GM23338 (cell line): ENCODE measurements around the gene GBF1. TPM values are rescaled to one million over a fixed set of nuclear protein-coding genes. Genes with fewer than 3 reads are reported as not detected.

Experiments
- ATAC-seq: fragments of 200-7000 bp; cut with Tn5 transposase; 3 replicates; pipeline ENCODE4 v1.9.1; 2020
- DNase-seq: peaks from one replicate; pipeline ENCODE4 v3.0.0-alpha.2; 2015; ENCODE audit warnings: low spot score
- H2AFZ ChIP-seq: fragments of 200-600 bp; sonication (generic); 2 replicates; pipeline ENCODE4 v1.8.0; 2016; ENCODE audit warnings: antibody characterized with exemption, mild to moderate bottlenecking, moderate library complexity
- H3F3A ChIP-seq: fragments of 200-600 bp; sonication (generic); replicated peaks from 2 replicates; pipeline ENCODE4 v1.8.0; 2017; ENCODE audit warnings: antibody characterized with exemption, mixed run types, low read depth
- H3K27ac ChIP-seq: fragments of 200-600 bp; sonication (generic); 2 replicates; pipeline ENCODE4 v1.6.1; 2016; ENCODE audit warnings: low read depth
- H3K27me3 ChIP-seq: fragments of 200-600 bp; sonication (generic); 2 replicates; pipeline ENCODE4 v1.8.0; 2016; ENCODE audit warnings: mild to moderate bottlenecking, mixed run types, moderate library complexity; ENCODE audit not compliant: insufficient read depth
- H3K36me3 ChIP-seq: fragments of 200-600 bp; sonication (generic); 2 replicates; pipeline ENCODE4 v1.8.0; 2016; ENCODE audit warnings: mild to moderate bottlenecking; ENCODE audit not compliant: insufficient read depth
- H3K4me1 ChIP-seq: fragments of 200-600 bp; sonication (generic); 2 replicates; pipeline ENCODE4 v1.8.0; 2016; ENCODE audit warnings: mild to moderate bottlenecking, moderate library complexity; ENCODE audit not compliant: insufficient read depth
- H3K4me2 ChIP-seq: fragments of 200-600 bp; sonication (generic); 2 replicates; pipeline ENCODE4 v1.7.1; 2017; ENCODE audit warnings: mixed run types
- H3K4me3 ChIP-seq: fragments of 200-600 bp; sonication (generic); 2 replicates; pipeline ENCODE4 v1.6.1; 2016; ENCODE audit warnings: mixed run types
- H3K79me2 ChIP-seq: fragments of 200-600 bp; sonication (generic); replicated peaks from 2 replicates; pipeline ENCODE4 v1.8.0; 2017; ENCODE audit warnings: mild to moderate bottlenecking; ENCODE audit not compliant: insufficient read depth
- H3K9me2 ChIP-seq: fragments of 200-600 bp; sonication (generic); 2 replicates; pipeline ENCODE4 v1.8.0; 2017; ENCODE audit not compliant: insufficient read depth
- H4K20me1 ChIP-seq: fragments of 200-600 bp; sonication (generic); replicated peaks from 2 replicates; pipeline ENCODE4 v1.8.0; 2017; ENCODE audit warnings: mild to moderate bottlenecking; ENCODE audit not compliant: insufficient read depth
- H3K27ac Mint-ChIP-seq: 2 replicates; pipeline ENCODE4 v1.8.0; 2020; ENCODE audit warnings: inconsistent platforms, mild to moderate bottlenecking, moderate library complexity, mixed read lengths
- H3K27me3 Mint-ChIP-seq: 3 replicates; pipeline ENCODE4 v1.8.0; 2022; ENCODE audit warnings: low read depth, mild to moderate bottlenecking, moderate library complexity, mixed read lengths, inconsistent platforms; ENCODE audit not compliant: insufficient read depth, poor library complexity
- H3K36me3 Mint-ChIP-seq: 3 replicates; pipeline ENCODE4 v1.8.0; 2021; ENCODE audit warnings: low read depth, mild to moderate bottlenecking, inconsistent platforms, moderate library complexity, mixed read lengths
- H3K4me1 Mint-ChIP-seq: 3 replicates; pipeline ENCODE4 v1.8.0; 2020; ENCODE audit warnings: mild to moderate bottlenecking, inconsistent platforms, mixed read lengths
- H3K4me3 Mint-ChIP-seq: 3 replicates; pipeline ENCODE4 v1.8.0; 2021; ENCODE audit warnings: moderate library complexity, mild to moderate bottlenecking, inconsistent platforms, mixed read lengths
- H3K9me3 Mint-ChIP-seq: 3 replicates; pipeline ENCODE4 v1.8.0; 2020; ENCODE audit warnings: moderate library complexity, mild to moderate bottlenecking, inconsistent platforms, mixed read lengths
- CREB1 ChIP-seq: fragments of 250-450 bp; sonication (Bioruptor Pico); IDR thresholded peaks from 2 replicates; pipeline ENCODE4 v1.5.0; 2020; ENCODE audit warnings: low read depth, mild to moderate bottlenecking, moderate library complexity
- CTCF ChIP-seq, 2 experiments: fragments of 200-600 bp in 1 of 2; sonication (generic) in 1 of 2; conservative IDR thresholded peaks; 2 replicates each; pipeline versions ENCODE4 v1.5.1 to v1.6.1; 2016 to 2017; ENCODE audit warnings: antibody characterized with exemption in 2 of 2, low read depth in 2 of 2, mild to moderate bottlenecking in 2 of 2, moderate library complexity in 1 of 2
- EZH2 ChIP-seq: fragments of 200-600 bp; sonication (generic); IDR thresholded peaks from one replicate; pipeline ENCODE4 v1.8.0; 2017; ENCODE audit warnings: antibody characterized with exemption, mild to moderate bottlenecking, low read depth; ENCODE audit not compliant: unreplicated experiment
- EZH2phosphoT487 ChIP-seq: fragments of 200-600 bp; sonication (generic); IDR thresholded peaks from one replicate; pipeline ENCODE4 v1.8.1; 2018; ENCODE audit warnings: antibody characterized with exemption; ENCODE audit not compliant: unreplicated experiment
- JUNB ChIP-seq: IDR thresholded peaks from one replicate; pipeline ENCODE4 v1.6.1; 2016; ENCODE audit warnings: antibody characterized with exemption; ENCODE audit not compliant: unreplicated experiment
- NANOG ChIP-seq: IDR thresholded peaks from 2 replicates; pipeline ENCODE4 v1.6.1; 2016; ENCODE audit warnings: antibody characterized with exemption, borderline replicate concordance
- POLR2AphosphoS5 ChIP-seq: IDR thresholded peaks from 2 replicates; pipeline ENCODE4 v1.6.1; 2016; ENCODE audit warnings: antibody characterized with exemption, low read depth
- STAT1 ChIP-seq: IDR thresholded peaks from one replicate; pipeline ENCODE4 v1.6.1; 2016; ENCODE audit warnings: antibody characterized with exemption; ENCODE audit not compliant: unreplicated experiment
- ZNF114 ChIP-seq: fragments of 250-450 bp; sonication (Bioruptor Pico); IDR thresholded peaks from 2 replicates; pipeline ENCODE4 v1.5.0; 2020; ENCODE audit warnings: mild to moderate bottlenecking, moderate library complexity
- ZNF331 ChIP-seq: fragments of 250-450 bp; sonication (Bioruptor Pico); IDR thresholded peaks from 2 replicates; pipeline ENCODE4 v1.5.0; 2020; ENCODE audit warnings: low read depth, mild to moderate bottlenecking, moderate library complexity
- polyA plus RNA-seq: library from polyadenylated mRNA; unstranded; fragments of >200 nt; fragmentation: Nextera tagmentation; extraction: Ambion mirVana; gene quantifications from 2 replicates; pipeline ENCODE4 v1.2.1, GENCODE V29; 2016
- total RNA-seq: library from RNA; depleted of rRNA; stranded (reverse); fragments of >200 nt; shearing (Covaris generic); gene quantifications from 2 replicates; pipeline ENCODE4 v1.2.3, GENCODE V29; 2014
- TF ChIP-seq, protein P1 (sequence below): IDR thresholded peaks from 2 replicates; pipeline ENCODE4 v1.6.1; 2016; ENCODE audit warnings: antibody characterized with exemption
- TF ChIP-seq, protein P2 (sequence below): IDR thresholded peaks from one replicate; pipeline ENCODE4 v1.6.1; 2018; ENCODE audit warnings: antibody characterized with exemption; ENCODE audit not compliant: unreplicated experiment
- TF ChIP-seq, protein P3 (sequence below): fragments of 250-450 bp; sonication (Bioruptor Pico); IDR thresholded peaks from 2 replicates; pipeline ENCODE4 v1.5.0; 2020; ENCODE audit warnings: mild to moderate bottlenecking, moderate library complexity

Gene GBF1
- total and polyA plus RNA-seq, 2 experiments from 2014 or later = 6.5 to 27.2 TPM

DNA sequence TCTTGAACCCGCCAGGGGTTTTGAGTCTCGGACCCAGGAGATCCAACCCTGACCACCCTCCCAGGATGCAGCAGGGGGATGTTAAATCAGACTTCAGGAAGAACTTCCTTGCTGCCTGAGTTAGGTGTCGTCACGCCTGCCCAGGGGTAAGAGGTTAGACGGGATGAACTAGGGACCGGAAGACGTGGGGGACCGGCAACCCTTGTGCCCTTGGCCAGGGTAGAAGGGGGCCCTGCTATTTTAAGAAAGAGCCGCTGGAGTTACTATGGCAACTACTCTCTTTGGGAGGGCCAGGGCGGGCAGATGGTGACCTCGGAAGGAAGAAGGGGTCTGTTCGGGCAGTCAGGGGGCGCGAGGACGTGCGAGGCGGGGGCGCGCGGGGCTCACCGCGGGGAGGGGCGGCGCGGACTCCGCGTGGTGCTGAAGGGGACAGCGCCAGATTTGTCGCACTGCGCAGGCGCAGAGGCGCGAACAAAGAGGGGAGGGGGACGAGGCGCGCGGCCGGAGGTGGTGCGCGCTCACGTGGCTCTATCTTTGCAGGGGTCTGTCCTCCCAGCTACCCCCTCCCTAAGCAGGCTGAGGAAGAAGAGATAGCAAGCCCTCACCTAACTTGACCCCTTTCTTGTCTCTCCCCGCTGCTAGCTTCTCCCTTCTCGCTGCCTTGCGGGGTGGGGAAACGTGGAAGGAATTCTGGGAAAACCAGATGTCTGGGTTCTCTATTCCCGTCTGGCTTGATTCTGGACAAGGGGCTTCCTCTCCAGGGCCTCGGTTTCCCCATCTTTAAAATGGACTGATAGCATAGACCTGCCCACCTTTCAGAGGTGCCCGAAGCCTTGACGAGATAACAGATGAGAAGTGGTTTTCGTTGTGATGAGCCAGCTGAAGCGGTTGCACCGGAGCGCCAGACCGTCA is 174.2 kb downstream of the GBF1 start:
- peak overlapping the region; percentile 91 for H2AFZ ChIP-seq
- Mint-ChIP-seq H3K36me3 (peaks cover 15% of the 10 kb centered on the region), H3K9me3 (no peaks in the 10 kb centered on the region; the same call in 2 of the 3 replicates), H3K27me3 (peaks cover 41% of the 10 kb centered on the region), H3K27ac (peak overlapping the region; percentile 32; the same call in 1 of the 2 replicates), H3K4me3 (peak overlapping the region; percentile 97), H3K4me1 (peaks cover 19% of the 10 kb centered on the region)
- no peaks in the 10 kb centered on the region for H3K79me2 ChIP-seq
- peak overlapping the region; percentile 82 for H3K4me3 ChIP-seq
- H3K4me1 ChIP-seq = peaks cover 15% of the 10 kb centered on the region
- ATAC-seq (peak; percentile 4), DNase-seq (peak; percentile 85)
- no peaks in the 10 kb centered on the region; the same call in none of the 2 replicates for H4K20me1 ChIP-seq
- peak overlapping the region; percentile 100 for H3K4me2 ChIP-seq
- H3K27ac ChIP-seq = 0 out of 2 replicates have a peak overlapping the region, but pooled peaks have one; percentile 55
- TF ChIP-seq EZH2 (no peak), EZH2phosphoT487 (no peak), CTCF (conservative IDR thresholded peaks at IDR 0.05; ENCODE audit: low read depth in 2 of 2) (no peak), JUNB (no peak), CREB1 (CRISPR knock-in tag) (peak; percentile 51; the same call in 1 of the 2 replicates), STAT1 (no peak), NANOG (no peak), ZNF114 (CRISPR knock-in tag) (no peak), ZNF331 (CRISPR knock-in tag) (no peak), POLR2AphosphoS5 (peak; percentile 46)
- TF ChIP-seq, protein P1, sequence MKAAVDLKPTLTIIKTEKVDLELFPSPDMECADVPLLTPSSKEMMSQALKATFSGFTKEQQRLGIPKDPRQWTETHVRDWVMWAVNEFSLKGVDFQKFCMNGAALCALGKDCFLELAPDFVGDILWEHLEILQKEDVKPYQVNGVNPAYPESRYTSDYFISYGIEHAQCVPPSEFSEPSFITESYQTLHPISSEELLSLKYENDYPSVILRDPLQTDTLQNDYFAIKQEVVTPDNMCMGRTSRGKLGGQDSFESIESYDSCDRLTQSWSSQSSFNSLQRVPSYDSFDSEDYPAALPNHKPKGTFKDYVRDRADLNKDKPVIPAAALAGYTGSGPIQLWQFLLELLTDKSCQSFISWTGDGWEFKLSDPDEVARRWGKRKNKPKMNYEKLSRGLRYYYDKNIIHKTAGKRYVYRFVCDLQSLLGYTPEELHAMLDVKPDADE = peak; percentile 20; the same call in 1 of the 2 replicates
- TF ChIP-seq, protein P2, sequence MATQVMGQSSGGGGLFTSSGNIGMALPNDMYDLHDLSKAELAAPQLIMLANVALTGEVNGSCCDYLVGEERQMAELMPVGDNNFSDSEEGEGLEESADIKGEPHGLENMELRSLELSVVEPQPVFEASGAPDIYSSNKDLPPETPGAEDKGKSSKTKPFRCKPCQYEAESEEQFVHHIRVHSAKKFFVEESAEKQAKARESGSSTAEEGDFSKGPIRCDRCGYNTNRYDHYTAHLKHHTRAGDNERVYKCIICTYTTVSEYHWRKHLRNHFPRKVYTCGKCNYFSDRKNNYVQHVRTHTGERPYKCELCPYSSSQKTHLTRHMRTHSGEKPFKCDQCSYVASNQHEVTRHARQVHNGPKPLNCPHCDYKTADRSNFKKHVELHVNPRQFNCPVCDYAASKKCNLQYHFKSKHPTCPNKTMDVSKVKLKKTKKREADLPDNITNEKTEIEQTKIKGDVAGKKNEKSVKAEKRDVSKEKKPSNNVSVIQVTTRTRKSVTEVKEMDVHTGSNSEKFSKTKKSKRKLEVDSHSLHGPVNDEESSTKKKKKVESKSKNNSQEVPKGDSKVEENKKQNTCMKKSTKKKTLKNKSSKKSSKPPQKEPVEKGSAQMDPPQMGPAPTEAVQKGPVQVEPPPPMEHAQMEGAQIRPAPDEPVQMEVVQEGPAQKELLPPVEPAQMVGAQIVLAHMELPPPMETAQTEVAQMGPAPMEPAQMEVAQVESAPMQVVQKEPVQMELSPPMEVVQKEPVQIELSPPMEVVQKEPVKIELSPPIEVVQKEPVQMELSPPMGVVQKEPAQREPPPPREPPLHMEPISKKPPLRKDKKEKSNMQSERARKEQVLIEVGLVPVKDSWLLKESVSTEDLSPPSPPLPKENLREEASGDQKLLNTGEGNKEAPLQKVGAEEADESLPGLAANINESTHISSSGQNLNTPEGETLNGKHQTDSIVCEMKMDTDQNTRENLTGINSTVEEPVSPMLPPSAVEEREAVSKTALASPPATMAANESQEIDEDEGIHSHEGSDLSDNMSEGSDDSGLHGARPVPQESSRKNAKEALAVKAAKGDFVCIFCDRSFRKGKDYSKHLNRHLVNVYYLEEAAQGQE = peak; percentile 87
- TF ChIP-seq, protein P3, sequence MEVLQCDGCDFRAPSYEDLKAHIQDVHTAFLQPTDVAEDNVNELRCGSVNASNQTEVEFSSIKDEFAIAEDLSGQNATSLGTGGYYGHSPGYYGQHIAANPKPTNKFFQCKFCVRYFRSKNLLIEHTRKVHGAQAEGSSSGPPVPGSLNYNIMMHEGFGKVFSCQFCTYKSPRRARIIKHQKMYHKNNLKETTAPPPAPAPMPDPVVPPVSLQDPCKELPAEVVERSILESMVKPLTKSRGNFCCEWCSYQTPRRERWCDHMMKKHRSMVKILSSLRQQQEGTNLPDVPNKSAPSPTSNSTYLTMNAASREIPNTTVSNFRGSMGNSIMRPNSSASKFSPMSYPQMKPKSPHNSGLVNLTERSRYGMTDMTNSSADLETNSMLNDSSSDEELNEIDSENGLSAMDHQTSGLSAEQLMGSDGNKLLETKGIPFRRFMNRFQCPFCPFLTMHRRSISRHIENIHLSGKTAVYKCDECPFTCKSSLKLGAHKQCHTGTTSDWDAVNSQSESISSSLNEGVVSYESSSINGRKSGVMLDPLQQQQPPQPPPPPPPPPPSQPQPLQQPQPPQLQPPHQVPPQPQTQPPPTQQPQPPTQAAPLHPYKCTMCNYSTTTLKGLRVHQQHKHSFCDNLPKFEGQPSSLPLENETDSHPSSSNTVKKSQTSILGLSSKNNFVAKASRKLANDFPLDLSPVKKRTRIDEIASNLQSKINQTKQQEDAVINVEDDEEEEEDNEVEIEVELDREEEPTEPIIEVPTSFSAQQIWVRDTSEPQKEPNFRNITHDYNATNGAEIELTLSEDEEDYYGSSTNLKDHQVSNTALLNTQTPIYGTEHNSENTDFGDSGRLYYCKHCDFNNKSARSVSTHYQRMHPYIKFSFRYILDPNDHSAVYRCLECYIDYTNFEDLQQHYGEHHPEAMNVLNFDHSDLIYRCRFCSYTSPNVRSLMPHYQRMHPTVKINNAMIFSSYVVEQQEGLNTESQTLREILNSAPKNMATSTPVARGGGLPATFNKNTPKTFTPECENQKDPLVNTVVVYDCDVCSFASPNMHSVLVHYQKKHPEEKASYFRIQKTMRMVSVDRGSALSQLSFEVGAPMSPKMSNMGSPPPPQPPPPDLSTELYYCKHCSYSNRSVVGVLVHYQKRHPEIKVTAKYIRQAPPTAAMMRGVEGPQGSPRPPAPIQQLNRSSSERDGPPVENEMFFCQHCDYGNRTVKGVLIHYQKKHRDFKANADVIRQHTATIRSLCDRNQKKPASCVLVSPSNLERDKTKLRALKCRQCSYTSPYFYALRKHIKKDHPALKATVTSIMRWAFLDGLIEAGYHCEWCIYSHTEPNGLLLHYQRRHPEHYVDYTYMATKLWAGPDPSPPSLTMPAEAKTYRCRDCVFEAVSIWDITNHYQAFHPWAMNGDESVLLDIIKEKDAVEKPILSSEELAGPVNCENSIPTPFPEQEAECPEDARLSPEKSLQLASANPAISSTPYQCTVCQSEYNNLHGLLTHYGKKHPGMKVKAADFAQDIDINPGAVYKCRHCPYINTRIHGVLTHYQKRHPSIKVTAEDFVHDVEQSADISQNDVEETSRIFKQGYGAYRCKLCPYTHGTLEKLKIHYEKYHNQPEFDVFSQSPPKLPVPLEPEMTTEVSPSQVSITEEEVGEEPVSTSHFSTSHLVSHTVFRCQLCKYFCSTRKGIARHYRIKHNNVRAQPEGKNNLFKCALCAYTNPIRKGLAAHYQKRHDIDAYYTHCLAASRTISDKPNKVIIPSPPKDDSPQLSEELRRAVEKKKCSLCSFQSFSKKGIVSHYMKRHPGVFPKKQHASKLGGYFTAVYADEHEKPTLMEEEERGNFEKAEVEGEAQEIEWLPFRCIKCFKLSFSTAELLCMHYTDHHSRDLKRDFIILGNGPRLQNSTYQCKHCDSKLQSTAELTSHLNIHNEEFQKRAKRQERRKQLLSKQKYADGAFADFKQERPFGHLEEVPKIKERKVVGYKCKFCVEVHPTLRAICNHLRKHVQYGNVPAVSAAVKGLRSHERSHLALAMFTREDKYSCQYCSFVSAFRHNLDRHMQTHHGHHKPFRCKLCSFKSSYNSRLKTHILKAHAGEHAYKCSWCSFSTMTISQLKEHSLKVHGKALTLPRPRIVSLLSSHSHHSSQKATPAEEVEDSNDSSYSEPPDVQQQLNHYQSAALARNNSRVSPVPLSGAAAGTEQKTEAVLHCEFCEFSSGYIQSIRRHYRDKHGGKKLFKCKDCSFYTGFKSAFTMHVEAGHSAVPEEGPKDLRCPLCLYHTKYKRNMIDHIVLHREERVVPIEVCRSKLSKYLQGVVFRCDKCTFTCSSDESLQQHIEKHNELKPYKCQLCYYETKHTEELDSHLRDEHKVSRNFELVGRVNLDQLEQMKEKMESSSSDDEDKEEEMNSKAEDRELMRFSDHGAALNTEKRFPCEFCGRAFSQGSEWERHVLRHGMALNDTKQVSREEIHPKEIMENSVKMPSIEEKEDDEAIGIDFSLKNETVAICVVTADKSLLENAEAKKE = no peak
- peaks cover 27% of the 10 kb centered on the region for H3F3A ChIP-seq
- H3K9me2 ChIP-seq = no peaks in the 10 kb centered on the region
- H3K36me3 ChIP-seq = no peaks in the 10 kb centered on the region; the same call in 1 of the 2 replicates
- H3K27me3 ChIP-seq = 0 out of 2 replicates have a peak, but pooled peaks cover 6% of the 10 kb centered on the region
